Endothelial cell of umbilical vein (primary cell): ENCODE measurements around the gene THBS3.

Source experiments
- EZH2 ChIP-seq: IDR thresholded peaks from 2 replicates; pipeline ENCODE4 v1.6.1; 2012; ENCODE audit warnings: borderline replicate concordance, low read depth, mild to moderate bottlenecking, moderate library complexity, low read length, inconsistent platforms; ENCODE audit not compliant: severe bottlenecking
- FOS ChIP-seq: IDR thresholded peaks from 2 replicates; pipeline ENCODE4 v1.6.1; 2011; ENCODE audit warnings: mild to moderate bottlenecking, low read length, moderate library complexity, borderline replicate concordance; ENCODE audit not compliant: insufficient read depth
- GATA2 ChIP-seq: IDR thresholded peaks from 2 replicates; pipeline ENCODE4 v1.7.0; 2011; ENCODE audit warnings: low read depth, mild to moderate bottlenecking, moderate library complexity, mixed read lengths, low read length; ENCODE audit not compliant: insufficient read length, insufficient read depth
- JUN ChIP-seq: IDR thresholded peaks from 2 replicates; pipeline ENCODE4 v1.6.1; 2011; ENCODE audit warnings: borderline replicate concordance, low read depth; ENCODE audit not compliant: insufficient read length, insufficient read depth
- MYC ChIP-seq: IDR thresholded peaks from one replicate; pipeline ENCODE4 v1.6.1; 2011; ENCODE audit warnings: mild to moderate bottlenecking, low read depth, low read length
- POLR2A ChIP-seq: IDR thresholded peaks from 2 replicates; pipeline ENCODE4 v1.6.1; 2012; ENCODE audit warnings: low read depth, mild to moderate bottlenecking, control low read depth, low read length
- POLR2AphosphoS5 ChIP-seq: IDR thresholded peaks from 2 replicates; pipeline ENCODE4 v1.6.1; 2012; ENCODE audit warnings: low read depth, mild to moderate bottlenecking, control low read depth, low read length, moderate library complexity; ENCODE audit not compliant: insufficient read depth
- TF ChIP-seq, protein P1 (sequence below), 2 donors: IDR thresholded peaks; 1 replicate in 1 of 2; 2 replicates in 1 of 2; pipeline ENCODE4 v1.5.1; 2011; ENCODE audit warnings: low read length in 2 of 2, mild to moderate bottlenecking in 2 of 2, moderate library complexity in 2 of 2, control low read depth in 1 of 2, inconsistent platforms in 1 of 2, low read depth in 1 of 2; ENCODE audit not compliant: insufficient read depth in 1 of 2; ENCODE audit errors: extremely low read depth in 1 of 2
- TF ChIP-seq, protein P2 (sequence below): IDR thresholded peaks from 2 replicates; pipeline ENCODE4 v1.6.1; 2011; ENCODE audit not compliant: insufficient read depth, insufficient read length

DNA sequence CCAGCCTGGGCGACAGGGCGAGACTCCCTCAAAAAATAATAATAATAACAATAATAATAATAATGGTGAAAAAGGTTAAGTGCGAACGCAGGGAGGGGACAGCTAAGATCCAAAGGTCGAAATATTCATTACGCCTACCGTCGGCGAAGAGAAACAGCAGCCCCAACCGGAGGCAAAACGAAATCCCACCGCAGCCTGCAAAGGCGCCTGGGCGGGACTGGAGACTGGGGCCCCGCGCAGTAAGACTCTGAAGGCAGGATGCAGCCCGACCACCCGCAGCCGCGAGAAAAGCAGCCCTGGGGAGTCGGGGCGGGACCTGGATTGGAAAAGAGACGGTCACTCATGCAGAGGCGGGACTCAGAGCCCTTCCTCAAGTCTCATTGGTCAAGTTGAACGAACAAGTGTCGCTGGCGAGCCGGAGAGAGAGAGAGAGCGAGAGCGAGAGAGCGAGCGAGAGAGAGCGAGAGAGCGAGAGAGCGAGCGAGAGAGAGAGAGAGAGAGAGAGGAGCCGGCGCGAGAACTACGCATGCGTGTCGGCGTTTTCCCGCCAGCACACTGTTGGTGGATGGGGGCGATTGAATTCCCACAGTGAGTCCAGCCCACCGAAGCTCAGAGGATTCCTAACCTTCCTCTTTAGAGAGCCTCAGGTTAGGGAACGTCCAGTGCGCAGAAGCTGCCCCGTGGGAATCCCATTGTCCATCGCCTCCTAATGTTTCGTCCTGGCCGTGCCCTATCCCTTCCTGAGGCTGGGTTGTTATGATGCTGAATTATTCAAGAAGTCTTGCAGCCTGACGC lies 36.9 kb upstream of the THBS3 start:
- TF ChIP-seq, protein P1, sequence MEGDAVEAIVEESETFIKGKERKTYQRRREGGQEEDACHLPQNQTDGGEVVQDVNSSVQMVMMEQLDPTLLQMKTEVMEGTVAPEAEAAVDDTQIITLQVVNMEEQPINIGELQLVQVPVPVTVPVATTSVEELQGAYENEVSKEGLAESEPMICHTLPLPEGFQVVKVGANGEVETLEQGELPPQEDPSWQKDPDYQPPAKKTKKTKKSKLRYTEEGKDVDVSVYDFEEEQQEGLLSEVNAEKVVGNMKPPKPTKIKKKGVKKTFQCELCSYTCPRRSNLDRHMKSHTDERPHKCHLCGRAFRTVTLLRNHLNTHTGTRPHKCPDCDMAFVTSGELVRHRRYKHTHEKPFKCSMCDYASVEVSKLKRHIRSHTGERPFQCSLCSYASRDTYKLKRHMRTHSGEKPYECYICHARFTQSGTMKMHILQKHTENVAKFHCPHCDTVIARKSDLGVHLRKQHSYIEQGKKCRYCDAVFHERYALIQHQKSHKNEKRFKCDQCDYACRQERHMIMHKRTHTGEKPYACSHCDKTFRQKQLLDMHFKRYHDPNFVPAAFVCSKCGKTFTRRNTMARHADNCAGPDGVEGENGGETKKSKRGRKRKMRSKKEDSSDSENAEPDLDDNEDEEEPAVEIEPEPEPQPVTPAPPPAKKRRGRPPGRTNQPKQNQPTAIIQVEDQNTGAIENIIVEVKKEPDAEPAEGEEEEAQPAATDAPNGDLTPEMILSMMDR (IDR thresholded peaks at IDR 0.05; ENCODE audit: extremely low read depth in 1 of 2, insufficient read depth in 1 of 2, low read depth in 1 of 2, low read length in 2 of 2), result peak; percentile 8 to 17
- TF ChIP-seq POLR2AphosphoS5, result peak; percentile 98
- TF ChIP-seq POLR2A, result peak; percentile 99
- TF ChIP-seq EZH2, result no peak
- peak; percentile 75 for TF ChIP-seq MYC
- no peak for TF ChIP-seq FOS
- TF ChIP-seq JUN, result no peak
- TF ChIP-seq, protein P2, sequence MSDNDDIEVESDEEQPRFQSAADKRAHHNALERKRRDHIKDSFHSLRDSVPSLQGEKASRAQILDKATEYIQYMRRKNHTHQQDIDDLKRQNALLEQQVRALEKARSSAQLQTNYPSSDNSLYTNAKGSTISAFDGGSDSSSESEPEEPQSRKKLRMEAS, result peak; percentile 42
- TF ChIP-seq GATA2, result no peak
